ENCODE data around the gene SNRPB. TPM values are rescaled to one million over a fixed set of nuclear protein-coding genes. Genes with fewer than 3 reads are reported as not detected.
A peak's percentile ranks its signal among the peaks of the same experiment; 100 is the strongest.

The SNRPB gene
- total and polyA plus RNA-seq, 2 of the 13 experiments (the other 11 are each of a cell fraction or from before 2014, with no cell fraction given) = 473 to 844 TPM

DNA sequence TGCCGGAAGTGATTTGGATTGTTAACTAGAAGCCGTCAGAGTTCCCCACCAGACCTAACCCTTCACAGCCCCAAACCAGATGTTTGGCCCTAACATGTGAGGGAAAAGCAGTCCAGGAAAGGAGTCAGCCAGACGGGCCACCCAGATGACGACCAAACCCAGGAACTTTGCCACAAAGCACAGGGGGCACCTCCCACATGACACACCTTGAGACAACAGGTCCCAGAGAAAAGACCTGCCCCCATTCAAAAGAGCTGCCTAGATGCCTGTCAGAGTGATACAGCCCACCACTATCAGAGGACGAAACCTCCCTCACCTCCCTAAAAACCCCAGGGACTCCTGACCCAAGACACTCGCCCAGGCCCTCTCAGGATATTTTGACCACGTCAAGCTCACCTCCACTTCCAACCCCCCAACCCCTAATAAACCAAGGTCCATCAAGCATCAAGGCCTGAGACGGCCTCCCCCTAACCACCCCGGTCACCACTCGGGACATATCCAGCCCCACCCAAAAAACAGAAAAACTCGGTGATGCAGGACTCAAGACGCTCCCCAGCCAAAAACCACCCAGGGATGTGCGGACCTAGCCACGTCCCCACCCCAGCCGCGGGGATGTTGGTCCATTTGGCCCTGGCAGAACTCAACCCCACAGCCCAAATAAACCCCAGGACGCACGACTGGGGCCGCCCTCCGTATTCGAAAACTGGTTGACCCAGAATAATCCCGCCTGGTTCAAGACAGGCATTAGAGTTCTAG is 37.5 kb upstream of the SNRPB start (continued):
- TF ChIP-seq, protein P1, sequence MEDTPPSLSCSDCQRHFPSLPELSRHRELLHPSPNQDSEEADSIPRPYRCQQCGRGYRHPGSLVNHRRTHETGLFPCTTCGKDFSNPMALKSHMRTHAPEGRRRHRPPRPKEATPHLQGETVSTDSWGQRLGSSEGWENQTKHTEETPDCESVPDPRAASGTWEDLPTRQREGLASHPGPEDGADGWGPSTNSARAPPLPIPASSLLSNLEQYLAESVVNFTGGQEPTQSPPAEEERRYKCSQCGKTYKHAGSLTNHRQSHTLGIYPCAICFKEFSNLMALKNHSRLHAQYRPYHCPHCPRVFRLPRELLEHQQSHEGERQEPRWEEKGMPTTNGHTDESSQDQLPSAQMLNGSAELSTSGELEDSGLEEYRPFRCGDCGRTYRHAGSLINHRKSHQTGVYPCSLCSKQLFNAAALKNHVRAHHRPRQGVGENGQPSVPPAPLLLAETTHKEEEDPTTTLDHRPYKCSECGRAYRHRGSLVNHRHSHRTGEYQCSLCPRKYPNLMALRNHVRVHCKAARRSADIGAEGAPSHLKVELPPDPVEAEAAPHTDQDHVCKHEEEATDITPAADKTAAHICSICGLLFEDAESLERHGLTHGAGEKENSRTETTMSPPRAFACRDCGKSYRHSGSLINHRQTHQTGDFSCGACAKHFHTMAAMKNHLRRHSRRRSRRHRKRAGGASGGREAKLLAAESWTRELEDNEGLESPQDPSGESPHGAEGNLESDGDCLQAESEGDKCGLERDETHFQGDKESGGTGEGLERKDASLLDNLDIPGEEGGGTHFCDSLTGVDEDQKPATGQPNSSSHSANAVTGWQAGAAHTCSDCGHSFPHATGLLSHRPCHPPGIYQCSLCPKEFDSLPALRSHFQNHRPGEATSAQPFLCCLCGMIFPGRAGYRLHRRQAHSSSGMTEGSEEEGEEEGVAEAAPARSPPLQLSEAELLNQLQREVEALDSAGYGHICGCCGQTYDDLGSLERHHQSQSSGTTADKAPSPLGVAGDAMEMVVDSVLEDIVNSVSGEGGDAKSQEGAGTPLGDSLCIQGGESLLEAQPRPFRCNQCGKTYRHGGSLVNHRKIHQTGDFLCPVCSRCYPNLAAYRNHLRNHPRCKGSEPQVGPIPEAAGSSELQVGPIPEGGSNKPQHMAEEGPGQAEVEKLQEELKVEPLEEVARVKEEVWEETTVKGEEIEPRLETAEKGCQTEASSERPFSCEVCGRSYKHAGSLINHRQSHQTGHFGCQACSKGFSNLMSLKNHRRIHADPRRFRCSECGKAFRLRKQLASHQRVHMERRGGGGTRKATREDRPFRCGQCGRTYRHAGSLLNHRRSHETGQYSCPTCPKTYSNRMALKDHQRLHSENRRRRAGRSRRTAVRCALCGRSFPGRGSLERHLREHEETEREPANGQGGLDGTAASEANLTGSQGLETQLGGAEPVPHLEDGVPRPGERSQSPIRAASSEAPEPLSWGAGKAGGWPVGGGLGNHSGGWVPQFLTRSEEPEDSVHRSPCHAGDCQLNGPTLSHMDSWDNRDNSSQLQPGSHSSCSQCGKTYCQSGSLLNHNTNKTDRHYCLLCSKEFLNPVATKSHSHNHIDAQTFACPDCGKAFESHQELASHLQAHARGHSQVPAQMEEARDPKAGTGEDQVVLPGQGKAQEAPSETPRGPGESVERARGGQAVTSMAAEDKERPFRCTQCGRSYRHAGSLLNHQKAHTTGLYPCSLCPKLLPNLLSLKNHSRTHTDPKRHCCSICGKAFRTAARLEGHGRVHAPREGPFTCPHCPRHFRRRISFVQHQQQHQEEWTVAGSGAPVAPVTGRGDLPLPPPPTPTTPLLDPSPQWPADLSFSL (CRISPR knock-in tag; IDR thresholded peaks at IDR 0.05) = peak; percentile 75; the same call in 1 of the 2 replicates
- TF ChIP-seq ZNF558 (CRISPR knock-in tag; IDR thresholded peaks at IDR 0.05; ENCODE audit: borderline replicate concordance) (no peak), ARID5B (CRISPR knock-in tag; IDR thresholded peaks at IDR 0.05) (no peak), ZNF205 (CRISPR knock-in tag; IDR thresholded peaks at IDR 0.05) (0 out of 2 replicates have a peak, but pooled peaks have one; percentile 12), ZNF326 (CRISPR knock-in tag; IDR thresholded peaks at IDR 0.05; ENCODE audit: borderline replicate concordance) (no peak), CCDC6 (CRISPR knock-in tag; IDR thresholded peaks at IDR 0.05) (no peak), ZIK1 (CRISPR knock-in tag; IDR thresholded peaks at IDR 0.05; ENCODE audit: borderline replicate concordance, low read depth) (no peak), NFE2L1 (CRISPR knock-in tag; IDR thresholded peaks at IDR 0.05; ENCODE audit: borderline replicate concordance) (no peak), EHMT2 (IDR thresholded peaks at IDR 0.05; ENCODE audit: borderline replicate concordance, low read depth, low read length) (no peak), KAT8 (CRISPR knock-in tag; IDR thresholded peaks at IDR 0.05) (no peak)
- TF ChIP-seq, protein P2, sequence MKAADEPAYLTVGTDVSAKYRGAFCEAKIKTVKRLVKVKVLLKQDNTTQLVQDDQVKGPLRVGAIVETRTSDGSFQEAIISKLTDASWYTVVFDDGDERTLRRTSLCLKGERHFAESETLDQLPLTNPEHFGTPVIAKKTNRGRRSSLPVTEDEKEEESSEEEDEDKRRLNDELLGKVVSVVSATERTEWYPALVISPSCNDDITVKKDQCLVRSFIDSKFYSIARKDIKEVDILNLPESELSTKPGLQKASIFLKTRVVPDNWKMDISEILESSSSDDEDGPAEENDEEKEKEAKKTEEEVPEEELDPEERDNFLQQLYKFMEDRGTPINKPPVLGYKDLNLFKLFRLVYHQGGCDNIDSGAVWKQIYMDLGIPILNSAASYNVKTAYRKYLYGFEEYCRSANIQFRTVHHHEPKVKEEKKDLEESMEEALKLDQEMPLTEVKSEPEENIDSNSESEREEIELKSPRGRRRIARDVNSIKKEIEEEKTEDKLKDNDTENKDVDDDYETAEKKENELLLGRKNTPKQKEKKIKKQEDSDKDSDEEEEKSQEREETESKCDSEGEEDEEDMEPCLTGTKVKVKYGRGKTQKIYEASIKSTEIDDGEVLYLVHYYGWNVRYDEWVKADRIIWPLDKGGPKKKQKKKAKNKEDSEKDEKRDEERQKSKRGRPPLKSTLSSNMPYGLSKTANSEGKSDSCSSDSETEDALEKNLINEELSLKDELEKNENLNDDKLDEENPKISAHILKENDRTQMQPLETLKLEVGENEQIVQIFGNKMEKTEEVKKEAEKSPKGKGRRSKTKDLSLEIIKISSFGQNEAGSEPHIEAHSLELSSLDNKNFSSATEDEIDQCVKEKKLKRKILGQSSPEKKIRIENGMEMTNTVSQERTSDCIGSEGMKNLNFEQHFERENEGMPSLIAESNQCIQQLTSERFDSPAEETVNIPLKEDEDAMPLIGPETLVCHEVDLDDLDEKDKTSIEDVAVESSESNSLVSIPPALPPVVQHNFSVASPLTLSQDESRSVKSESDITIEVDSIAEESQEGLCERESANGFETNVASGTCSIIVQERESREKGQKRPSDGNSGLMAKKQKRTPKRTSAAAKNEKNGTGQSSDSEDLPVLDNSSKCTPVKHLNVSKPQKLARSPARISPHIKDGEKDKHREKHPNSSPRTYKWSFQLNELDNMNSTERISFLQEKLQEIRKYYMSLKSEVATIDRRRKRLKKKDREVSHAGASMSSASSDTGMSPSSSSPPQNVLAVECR (CRISPR knock-in tag; IDR thresholded peaks at IDR 0.05; ENCODE audit: borderline replicate concordance) = no peak
- TF ChIP-seq, protein P3, sequence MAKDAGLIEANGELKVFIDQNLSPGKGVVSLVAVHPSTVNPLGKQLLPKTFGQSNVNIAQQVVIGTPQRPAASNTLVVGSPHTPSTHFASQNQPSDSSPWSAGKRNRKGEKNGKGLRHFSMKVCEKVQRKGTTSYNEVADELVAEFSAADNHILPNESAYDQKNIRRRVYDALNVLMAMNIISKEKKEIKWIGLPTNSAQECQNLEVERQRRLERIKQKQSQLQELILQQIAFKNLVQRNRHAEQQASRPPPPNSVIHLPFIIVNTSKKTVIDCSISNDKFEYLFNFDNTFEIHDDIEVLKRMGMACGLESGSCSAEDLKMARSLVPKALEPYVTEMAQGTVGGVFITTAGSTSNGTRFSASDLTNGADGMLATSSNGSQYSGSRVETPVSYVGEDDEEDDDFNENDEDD (CRISPR knock-in tag; IDR thresholded peaks at IDR 0.05; ENCODE audit: borderline replicate concordance) = no peak; the same call in 1 of the 2 replicates
